HG02642 (cell line): ENCODE measurements around the gene CHCHD3.
A peak's percentile ranks its signal among the peaks of the same experiment; 100 is the strongest.

Source experiments
- ATAC-seq: cut with Tn5 transposase; IDR thresholded peaks from one replicate; pipeline ENCODE4 v1.9.1; 2021; ENCODE audit warnings: mild to moderate bottlenecking; ENCODE audit not compliant: unreplicated experiment, poor library complexity

CHCHD3 gene

DNA sequence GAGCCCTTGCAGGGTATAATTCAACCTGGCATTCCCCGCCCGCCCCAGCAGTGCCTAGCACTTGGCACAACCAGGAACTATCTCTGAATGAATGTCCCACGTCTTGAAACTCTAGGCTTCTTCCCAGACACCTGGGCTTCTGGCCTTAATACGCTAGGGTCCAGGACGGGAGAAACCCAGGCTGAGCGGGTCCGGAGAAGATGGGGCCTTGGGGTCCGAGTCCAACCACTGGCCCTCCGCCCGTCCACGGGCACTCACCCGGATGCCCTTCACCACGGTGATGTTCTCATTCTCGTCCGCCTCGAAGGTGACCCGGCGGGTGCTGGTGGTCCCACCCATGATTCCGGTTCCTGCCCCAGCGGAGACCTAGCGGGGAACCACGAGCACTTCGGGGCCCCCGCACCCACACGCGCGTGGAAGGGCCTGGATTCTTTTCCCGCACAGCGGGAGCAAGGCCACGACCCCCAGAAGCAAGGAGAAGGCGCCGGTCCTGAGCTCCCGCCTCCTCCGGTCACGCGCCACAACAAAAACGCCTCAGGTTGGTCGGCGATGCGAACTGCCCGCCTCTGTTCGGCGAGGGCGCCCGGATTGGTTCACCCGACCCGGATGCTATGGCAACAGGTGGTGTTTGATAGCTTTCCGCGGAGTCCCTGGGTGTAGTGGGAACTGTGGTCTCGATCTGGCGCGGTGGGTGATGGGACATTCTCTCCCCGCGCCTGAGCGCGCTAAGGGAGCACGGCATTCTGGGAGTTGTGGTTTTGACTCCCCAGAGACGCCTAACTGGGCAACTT lies at the start of gene CHCHD3:
Gene CHCHD3 (minus strand): TSS at position 492 of the 791 bp plus-strand sequence. CDS start 153 bp downstream, at position 339.
- peak; percentile 100 for ATAC-seq

DNA sequence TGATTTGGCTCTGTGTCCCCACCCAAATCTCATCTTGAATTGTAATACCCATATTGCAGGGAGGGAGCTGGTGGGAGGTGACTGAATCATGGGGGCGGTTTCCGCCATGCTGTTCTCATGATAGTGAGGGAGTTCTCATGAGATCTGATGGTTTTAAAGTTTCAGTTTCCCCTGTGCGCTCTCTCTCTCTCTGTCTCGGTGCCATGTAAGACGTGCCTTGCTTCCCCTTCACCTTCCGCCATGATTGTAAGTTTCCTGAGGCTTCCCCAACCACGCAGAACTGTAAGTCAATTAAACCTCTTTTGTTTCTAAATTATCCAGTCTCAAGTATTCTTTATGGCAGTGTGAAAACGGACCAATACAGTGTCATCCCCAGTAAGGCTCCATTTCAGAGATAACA lies 48.3 kb upstream of the CHCHD3 start:
- ATAC-seq = no peak

DNA sequence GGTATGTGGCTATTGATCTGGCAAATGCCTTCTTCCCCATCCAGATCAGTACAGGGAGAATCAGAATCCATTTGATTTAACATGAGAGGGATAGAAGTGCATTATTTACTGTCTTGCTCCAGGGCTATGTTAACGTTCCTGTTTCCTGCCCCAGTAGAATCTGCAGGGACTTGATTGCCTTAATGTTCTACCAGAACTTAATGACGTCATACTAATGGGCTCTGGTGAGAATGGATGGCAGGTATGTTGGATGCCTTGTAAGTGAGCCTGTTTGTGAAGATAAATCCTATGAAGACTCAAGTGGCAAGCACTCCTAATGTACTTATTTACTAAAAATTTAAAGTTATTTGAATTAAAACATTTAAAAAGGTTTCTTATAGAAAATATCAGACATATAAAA lies 44.5 kb upstream of the CHCHD3 start:
- ATAC-seq = no peak

DNA sequence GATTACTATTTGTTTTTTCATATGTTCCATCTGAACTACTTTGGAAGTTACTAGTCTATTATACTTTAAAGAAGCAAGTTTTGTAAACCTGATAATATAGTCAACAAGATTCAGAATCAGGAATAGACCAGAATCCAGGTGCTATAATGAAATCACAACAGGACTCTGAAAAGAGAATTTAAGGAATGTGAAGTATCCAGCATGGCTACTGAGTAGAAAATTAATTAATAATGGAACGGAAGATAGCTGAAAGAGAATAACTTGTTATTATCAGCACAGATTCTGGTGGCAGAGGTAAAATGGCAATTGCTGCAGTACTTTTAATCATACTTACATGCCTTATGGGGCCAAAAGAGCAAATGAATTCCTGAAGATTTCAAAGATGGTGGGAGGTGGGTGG lies 43.1 kb upstream of the CHCHD3 start:
- ATAC-seq = no peak

DNA sequence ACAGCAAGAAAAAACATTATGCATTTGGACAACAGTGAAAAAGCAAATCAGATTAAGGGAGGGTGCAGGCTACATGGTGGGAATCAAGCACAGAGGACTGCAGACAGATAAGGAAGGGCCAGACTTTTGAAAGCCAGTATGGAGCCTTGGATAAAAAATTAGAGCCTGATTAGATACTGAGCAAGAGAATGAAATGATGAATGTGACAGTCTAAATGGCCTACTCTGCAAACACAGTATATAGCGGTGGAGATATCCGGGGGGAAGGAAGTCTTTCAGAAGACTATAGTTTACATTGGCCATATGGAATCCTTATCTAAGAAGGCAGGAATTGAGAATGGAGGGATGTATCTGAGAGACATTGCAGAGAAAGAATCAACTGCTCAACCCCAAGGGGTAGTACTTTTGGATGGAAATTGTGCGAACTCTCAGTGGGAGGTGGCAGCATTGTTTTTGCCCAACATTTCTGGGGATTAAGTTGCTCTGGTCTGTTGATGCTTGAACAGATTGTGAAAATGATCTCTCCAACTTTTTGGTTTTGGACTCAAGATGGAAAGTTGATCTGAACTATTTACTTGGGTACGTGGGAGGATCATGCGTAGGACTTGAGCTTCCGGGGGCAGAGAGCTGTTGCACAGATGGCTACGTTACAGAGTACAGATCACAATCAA lies 39.4 kb upstream of the CHCHD3 start:
- no peak for ATAC-seq

DNA sequence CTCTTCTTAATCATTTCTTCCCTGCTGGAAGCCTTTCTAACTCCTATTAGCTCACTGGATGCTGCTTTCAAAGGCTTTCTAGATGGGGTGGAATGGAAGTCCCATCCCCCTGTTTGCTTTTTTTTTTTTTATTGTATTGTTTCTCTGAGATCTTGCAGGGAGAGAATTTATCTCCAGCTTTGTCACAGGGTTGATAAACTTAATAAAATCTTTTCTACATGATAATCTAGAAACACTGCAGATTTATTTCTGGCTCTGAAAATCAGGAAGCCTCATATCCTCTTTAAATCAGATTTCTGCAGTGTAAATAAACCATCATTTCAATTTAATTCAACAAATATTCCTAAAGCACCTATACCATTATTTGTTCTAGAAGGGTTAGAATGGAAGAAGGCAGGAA lies 37.2 kb upstream of the CHCHD3 start:
- ATAC-seq = no peak

DNA sequence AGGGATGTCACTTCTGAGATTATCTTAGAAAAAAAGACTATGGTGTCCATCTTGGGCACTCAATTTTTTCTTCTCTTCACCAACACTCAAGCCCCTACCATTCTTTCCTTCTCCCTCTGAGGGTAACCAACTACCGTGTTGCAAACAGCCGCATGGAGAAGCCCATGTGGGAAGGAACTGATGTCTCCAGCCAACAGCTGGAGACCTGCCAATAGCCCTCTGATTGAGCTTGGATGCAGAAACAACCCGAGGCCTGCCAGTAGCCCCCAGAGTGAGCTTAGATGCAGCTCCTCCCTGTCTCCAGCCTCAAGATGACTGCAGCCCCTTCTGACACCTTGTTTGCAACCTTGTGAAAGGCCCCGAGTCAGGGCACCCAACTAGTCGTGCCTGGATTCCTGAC lies 36.4 kb upstream of the CHCHD3 start:
- no peak for ATAC-seq

DNA sequence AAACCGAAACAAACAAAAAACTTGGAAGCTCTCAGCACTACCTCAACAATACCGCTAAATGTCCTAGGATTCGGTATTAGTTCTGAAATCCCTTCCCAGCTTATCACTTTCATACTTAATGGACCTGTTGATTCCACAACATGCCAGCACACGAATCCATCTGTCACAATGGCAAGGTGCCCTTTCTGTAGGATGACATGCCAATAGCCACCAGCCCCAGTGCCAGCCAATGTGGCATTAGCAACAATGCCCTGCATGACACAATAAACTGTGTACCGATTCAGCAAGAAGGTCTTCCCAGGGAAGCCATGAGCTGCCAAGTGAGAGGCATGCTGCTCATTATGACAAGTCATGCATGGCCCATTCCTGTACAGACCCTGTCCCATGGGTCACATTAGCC lies 35.6 kb upstream of the CHCHD3 start:
- ATAC-seq = no peak

DNA sequence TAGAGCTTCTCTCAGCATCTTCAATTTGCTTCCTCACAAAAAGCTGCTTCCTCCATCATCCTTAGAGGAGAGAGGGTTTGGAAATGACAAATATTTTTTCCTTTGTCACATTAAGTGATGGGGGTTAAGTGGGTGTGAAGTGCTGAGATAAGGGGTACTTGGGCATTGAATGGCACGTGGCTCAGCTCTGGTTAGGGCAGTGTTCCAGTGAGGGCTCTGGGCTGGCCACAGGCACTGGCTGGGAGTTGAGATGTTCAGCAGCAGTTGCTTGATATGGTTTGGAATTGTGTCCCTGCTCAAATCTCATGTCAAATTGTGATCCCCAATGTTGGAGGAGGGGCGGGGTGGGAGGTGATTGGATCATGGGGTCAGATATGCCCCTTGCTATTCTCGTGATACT lies 33.7 kb upstream of the CHCHD3 start:
- no peak for ATAC-seq

DNA sequence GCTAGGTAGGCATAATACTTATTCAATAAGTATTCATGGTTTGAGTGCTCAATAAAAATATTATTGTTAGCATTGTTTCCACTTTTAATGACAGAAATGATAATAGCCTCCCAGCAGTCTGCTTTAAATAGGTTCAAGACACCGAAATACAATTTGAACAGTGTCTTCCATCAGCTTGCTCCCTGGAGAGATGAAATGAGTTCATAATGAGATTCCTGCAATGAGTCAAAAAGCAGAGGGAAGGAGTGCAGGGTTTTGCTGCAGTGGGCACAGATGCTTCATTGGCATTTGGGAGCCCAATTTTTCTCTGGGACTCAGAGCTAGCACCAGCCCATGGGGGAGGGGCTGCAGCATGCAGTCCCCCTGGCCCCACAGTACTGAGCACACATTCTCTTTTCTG lies 32.6 kb upstream of the CHCHD3 start:
- ATAC-seq = no peak

DNA sequence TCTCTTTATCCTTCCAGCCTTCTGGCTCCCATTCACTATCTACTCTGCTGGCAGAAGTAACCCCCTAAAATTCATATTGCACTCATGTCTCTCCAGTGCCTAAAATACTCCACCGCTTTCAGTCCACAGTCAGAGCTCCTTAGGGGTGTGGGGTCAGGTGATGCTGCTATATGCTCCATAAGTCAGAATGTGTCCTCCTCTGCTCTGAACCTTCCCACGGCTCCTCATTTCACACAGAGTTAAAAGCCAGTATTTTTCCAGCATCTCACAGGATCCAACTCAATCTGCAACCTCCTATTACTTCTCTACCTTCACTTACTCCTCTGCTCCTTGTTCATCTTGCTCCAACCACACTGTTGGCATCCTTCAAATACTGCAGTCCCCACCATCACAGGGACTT lies 31.1 kb upstream of the CHCHD3 start:
- ATAC-seq = no peak

DNA sequence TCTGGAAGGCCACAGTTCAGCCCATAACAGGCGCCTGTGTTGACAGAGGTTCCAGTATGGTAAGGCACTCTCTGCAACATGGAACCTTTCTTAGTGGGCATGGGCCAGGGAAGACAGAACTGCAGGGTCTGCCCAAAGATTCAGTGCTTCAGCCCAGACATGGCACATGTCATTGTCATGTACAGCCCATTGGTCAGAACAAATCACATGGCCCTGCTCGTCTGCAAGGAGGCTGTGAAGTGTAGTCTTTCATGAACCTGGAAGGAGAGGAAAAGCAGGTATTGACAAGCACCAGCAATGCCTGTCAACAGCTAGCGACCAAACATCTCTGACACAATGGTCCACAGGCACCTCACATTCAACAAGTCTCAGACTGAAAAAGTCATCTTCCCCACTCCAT lies 30.4 kb upstream of the CHCHD3 start:
- no peak for ATAC-seq

DNA sequence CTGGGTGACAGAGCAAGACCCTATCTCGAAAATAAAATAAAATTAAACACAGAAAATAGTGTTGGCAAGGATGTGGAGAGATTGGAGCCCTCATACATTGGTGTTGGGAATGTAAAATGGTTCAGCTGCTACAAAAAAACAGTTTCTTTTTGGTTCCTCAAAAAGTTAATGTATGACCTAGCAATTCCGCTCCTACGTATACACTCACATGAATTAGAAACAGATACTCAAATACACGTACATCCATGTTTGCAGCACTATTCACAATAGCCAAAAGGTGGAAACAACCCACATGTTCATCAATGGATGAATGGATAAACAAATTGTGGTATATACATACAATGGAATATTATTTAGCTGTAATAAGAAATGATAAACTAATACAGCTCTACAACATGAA lies 28.4 kb upstream of the CHCHD3 start:
- no peak for ATAC-seq

DNA sequence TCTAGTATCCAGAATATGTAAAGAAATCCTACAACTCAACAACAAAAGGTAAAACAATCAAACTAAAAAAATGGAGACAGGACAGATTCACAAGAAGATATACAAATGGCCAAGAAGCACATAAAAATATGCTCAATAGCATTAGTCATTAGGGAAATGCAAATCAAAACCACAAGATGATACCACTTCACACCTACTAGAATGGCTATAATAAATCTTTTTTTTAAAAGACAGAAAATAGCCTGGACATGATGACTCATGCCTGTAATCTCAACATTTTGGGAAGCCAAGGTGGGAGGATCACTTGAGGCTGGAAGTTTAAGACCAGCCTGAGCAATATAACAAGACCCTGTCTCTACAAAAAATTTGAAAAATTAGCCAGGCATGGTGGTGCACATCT lies 27.9 kb upstream of the CHCHD3 start:
- ATAC-seq = no peak

DNA sequence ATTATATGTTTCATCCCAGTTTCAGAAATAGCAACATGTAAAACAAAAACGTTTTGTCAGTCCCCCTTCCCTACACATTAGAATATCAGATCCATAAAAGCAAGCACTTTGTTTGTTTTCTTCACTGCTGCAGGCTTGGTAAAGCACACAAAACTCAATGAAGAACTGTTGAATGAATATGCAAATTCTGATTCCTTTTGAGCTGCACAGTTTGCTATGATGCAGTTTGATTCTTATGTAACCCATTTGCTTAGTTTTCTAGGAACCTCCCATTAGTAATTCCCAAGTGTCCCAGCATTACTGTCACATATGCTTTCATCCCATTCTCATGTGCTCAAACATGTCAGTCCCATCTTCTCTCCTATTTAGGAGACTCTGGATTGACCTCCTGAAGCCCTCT lies 26.1 kb upstream of the CHCHD3 start:
- ATAC-seq = no peak

DNA sequence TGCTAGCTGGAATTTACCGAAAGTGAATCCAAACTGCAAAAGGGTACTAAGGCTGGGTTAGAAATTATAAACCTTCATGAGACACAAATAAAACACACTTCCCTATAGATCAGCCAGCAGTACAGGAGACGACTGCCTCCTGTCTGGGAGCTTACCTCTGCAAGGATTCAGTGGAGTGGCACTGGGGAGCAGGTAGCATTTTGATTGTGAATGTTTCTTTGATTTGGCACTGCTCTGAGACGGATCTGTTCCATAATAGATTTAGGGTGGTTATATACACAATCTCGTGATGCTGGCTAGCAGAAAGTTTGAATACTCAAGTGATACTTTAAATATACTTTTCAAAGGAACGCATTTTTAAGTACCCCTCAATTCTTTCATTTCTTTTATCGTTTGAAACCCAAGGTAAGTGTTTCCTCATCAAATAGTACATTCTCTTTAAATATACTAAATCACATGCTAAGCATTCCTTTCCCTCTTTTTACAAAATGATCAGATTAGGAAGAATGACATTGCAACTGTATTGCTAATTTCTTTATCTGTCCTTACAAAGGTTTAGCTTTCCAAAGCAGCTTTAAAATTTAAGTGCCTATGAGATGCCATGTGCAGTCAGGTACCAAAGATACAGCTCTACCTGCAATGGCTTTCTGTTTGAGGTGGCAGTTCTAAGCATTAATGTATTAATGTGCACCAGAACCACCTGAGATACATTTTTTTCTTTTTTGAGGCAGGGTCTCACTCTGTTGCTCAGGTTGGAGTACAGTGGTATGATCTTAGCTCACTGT lies 20.6 kb upstream of the CHCHD3 start:
- no peak for ATAC-seq

DNA sequence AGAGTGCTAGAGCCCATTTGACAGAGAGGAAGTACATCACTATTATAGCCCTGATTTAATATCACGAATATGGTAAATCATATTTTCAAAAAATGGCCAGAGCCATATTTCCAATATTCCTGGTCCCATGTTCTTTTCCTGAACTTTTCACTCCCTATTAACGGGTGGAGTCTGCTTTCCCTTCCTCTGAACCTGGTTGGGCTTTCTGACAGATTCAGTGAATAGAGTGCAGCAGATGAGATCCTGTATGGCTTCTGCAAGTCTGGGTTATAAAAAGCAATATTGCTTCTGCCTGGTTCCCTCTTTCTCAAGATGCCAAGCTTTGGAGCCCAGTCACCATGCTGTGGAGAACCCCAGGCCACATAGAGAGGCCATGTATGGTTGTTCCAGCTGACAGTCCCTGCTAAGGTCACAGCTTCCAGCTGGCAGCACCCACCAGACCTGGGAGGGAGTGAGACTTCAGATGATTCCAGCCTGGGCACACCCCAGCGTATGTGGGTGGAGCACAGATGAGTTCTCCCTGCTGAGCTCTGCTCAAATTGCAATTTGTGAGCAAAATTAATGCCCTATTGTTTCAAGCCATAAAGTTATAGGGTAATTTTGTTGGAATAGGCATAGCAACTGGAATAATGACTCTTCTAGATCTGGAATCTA lies 17.9 kb upstream of the CHCHD3 start:
- no peak for ATAC-seq

DNA sequence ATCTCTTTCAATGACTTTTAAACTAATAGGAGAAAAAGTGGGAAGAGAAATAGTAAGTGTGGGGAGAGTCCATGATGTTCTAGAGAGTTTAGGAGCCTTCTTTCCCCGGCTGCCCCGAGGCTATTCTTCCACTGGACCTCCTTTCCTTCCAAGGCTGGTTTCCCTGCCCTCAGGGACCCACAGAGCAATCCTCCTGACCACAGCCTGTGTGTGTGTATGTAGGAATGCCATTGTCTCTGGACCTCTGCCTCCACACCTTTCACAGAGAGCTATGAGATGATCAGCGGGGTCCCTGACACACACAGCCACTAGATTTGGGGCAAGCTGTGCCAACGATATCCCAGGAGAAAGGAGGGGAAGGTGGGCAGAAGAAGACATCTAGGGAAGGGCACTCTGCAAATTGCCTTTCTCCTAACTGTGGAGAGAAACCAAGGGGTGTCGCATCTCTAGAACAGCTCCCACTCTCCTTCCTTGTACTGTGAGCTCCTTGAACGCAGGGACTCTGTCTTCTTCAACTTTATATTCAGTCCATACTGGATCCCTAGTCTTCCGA lies 13.3 kb upstream of the CHCHD3 start:
- ATAC-seq = no peak

DNA sequence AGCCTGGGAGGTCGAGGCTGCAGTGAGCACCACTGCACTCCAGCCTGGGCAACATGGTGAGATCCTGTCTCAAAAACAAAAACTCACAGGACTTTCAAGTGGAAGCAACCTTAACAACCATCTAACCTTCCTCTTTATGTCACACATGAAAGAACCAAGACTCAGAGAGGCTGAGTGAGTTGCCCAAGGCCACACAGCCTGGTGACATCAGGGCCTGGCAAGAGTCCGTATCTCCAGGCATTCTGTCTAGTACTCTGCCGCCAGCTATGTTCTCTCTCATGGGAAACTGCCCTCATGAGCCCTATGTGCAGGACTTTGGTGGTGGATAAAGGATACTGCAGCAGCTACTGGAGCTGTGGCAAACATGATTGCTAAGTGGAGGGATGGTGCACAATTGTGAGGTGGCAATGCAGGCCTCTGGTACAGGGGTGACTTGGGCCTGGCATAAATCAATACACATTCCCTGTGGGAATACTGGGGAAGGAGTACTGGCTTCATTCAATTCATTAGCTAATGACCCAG lies 10.1 kb upstream of the CHCHD3 start:
- no peak for ATAC-seq

DNA sequence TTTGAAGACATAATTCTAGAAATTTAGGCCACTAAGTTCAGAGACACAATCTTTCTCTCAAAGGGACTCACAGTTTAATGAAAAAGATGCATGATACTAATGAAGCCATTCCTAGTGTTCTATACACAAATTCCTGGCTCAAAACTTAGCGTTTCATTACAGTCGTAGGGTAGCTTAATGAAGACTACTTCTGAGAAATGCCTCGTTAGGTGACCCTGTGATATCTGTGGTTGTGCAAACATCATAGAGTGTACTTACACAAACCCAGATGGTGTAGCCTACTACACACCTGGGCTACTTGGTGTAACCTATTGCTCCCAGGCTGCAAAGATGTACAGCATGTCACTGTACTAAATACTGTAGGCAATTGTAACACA lies 488 bp upstream of the CHCHD3 start:
- no peak for ATAC-seq
